AG04449 (cell line): Measurements from ENCODE around the gene SEMA3B.
"Not testable (repeated sequence)": the region's sequence is repeated elsewhere in the genome, so short reads cannot be mapped to it uniquely, and the experiment has no call there.

Experiments used
- CTCF ChIA-PET: fragments of 350-600 bp; formaldehyde crosslinking; extraction: SDS; loops from one replicate; lab custom pipeline; 2021; ENCODE audit warnings: antibody characterized with exemption; lab: Yijun Ruan, JAX
- POLR2A ChIA-PET: fragments of 400-600, 350-600 bp; formaldehyde crosslinking; extraction: SDS; loops from one replicate; lab custom pipeline; 2020; ENCODE audit warnings: antibody characterized with exemption, inconsistent platforms; lab: Yijun Ruan, JAX
- DNase-seq: peaks from one replicate; pipeline ENCODE4 v3.0.0-alpha.2; 2010; ENCODE audit warnings: low read depth, low spot score
- H3K4me3 ChIP-seq: 2 replicates; pipeline ENCODE4 v1.5.1; 2011; ENCODE audit warnings: low read depth, mild to moderate bottlenecking, control low read depth, low read length
- CTCF ChIP-seq: IDR thresholded peaks from one replicate; pipeline ENCODE4 v1.5.1; 2011; ENCODE audit warnings: mild to moderate bottlenecking, moderate library complexity, low read length, control low read depth, inconsistent platforms; ENCODE audit not compliant: insufficient read depth; ENCODE audit errors: missing control alignments

The SEMA3B gene

GRCh38 chr3:50222169-50222528, 46.8 kb upstream of the SEMA3B start:
- ChIA-PET CTCF (interaction anchor here (1.0 to 47.4 kb wide), 5 partner anchors 14 to 101 kb away, joined by 3 to 1609 read pairs (median 365); partner anchors contain the start of genes GNAT1, LSMEM2, SEMA3B and SLC38A3), POLR2A (no interaction called here)
- TF ChIP-seq CTCF, result no peak
- no peak overlapping the region for H3K4me3 ChIP-seq
- DNase-seq, result no peak

GRCh38 chr3:50224639-50225038, 44.3 kb upstream of the SEMA3B start:
- no peak for TF ChIP-seq CTCF
- no peak for DNase-seq
- H3K4me3 ChIP-seq, result no peak overlapping the region
- CTCF ChIA-PET, result interaction anchor here (1.0 to 47.4 kb wide), 8 partner anchors 9 to 103 kb away, joined by 3 to 1609 read pairs (median 36); partner anchors contain the start of genes GNAT1, LSMEM2, SEMA3B and SLC38A3
- POLR2A ChIA-PET, result no interaction called here

GRCh38 chr3:50226888-50227389, 42.0 kb upstream of the SEMA3B start:
- TF ChIP-seq CTCF, result no peak
- ChIA-PET POLR2A (interaction anchor here (0.6 to 1.1 kb wide), 5 partner anchors 20 to 97 kb away, joined by 3 to 4 read pairs (median 3); no protein-coding TSS in a partner anchor), CTCF (interaction anchor here (0.7 to 47.4 kb wide), 14 partner anchors 10 to 105 kb away, joined by 3 to 1609 read pairs (median 12); partner anchors contain the start of genes GNAI2, GNAT1, LSMEM2 and SEMA3B)
- H3K4me3 ChIP-seq, result peak overlapping the region; percentile 80
- DNase-seq, result no peak

- POLR2A ChIA-PET, result interaction anchor here (0.8 to 1.1 kb wide), 4 partner anchors 19 to 97 kb away, joined by 3 to 4 read pairs (median 3); no protein-coding TSS in a partner anchor
- peak overlapping the region; percentile 80 for H3K4me3 ChIP-seq
- CTCF ChIA-PET, result interaction anchor here (0.9 to 47.4 kb wide), 12 partner anchors 9 to 106 kb away, joined by 3 to 1609 read pairs (median 25); partner anchors contain the start of genes GNAI2, GNAT1, HYAL2 and LSMEM2
- peak; percentile 78 for TF ChIP-seq CTCF
- DNase-seq, result no peak
Observed at GRCh38 chr3:50227390-50228183, 41.4 kb upstream of the SEMA3B start.

- H3K4me3 ChIP-seq, result peak overlapping the region; percentile 80
- CTCF ChIA-PET, result interaction anchor here (0.8 to 47.4 kb wide), 9 partner anchors 9 to 97 kb away, joined by 3 to 1609 read pairs (median 32); partner anchors contain the start of genes GNAI2, GNAT1, HYAL2 and LSMEM2
- DNase-seq, POLR2A ChIA-PET: not testable (repeated sequence)
Observed at GRCh38 chr3:50228184-50228763, 40.7 kb upstream of the SEMA3B start.

GRCh38 chr3:50229490-50229889, 39.5 kb upstream of the SEMA3B start:
- H3K4me3 ChIP-seq, result no peak overlapping the region
- CTCF ChIA-PET, result interaction anchor here (1.2 to 47.4 kb wide), 8 partner anchors 7 to 91 kb away, joined by 3 to 1609 read pairs (median 32); partner anchors contain the start of genes GNAI2, GNAT1, LSMEM2 and SEMA3B
- DNase-seq, result no peak
- POLR2A ChIA-PET, result no interaction called here
- no peak for TF ChIP-seq CTCF
